HEK293 (cell line): Measurements from ENCODE around the gene DCC.

ENCODE experiments used
- CTCF ChIA-PET: fragments of 350-600 bp; formaldehyde crosslinking; extraction: SDS; loops from one replicate; lab custom pipeline; 2021; ENCODE audit warnings: antibody characterized with exemption; lab: Yijun Ruan, JAX
- POLR2A ChIA-PET: fragments of 300-600 bp; formaldehyde crosslinking; extraction: SDS; loops from one replicate; lab custom pipeline; 2020; ENCODE audit warnings: antibody characterized with exemption, inconsistent platforms; lab: Yijun Ruan, JAX
- H3K27ac ChIP-seq: fragments of 200-500 bp; sonication (Bioruptor generic); 2 replicates; pipeline ENCODE4 v1.5.1; 2014; ENCODE audit warnings: low read depth, low read length, control low read depth, inconsistent platforms; ENCODE audit errors: extremely low read depth
- H3K36me3 ChIP-seq, 2 experiments: fragments of 200-500 bp in 1 of 2; sonication (Bioruptor generic) in 1 of 2; 1 replicate in 1 of 2; 2 replicates in 1 of 2; pipeline ENCODE4 v1.5.1; 2014 to 2017; ENCODE audit warnings: inconsistent platforms in 2 of 2, low read length in 2 of 2; ENCODE audit not compliant: control insufficient read depth in 2 of 2, insufficient read depth in 1 of 2
- H3K4me1 ChIP-seq: fragments of 200-500 bp; sonication (Bioruptor generic); 2 replicates; pipeline ENCODE4 v1.5.1; 2014; ENCODE audit warnings: mild to moderate bottlenecking, low read length, inconsistent platforms; ENCODE audit not compliant: control insufficient read depth, insufficient read depth
- H3K4me3 ChIP-seq: 2 replicates; pipeline ENCODE4 v1.5.1; 2011; ENCODE audit warnings: low read depth, mild to moderate bottlenecking, control low read depth, low read length, moderate library complexity
- H3K9me3 ChIP-seq: fragments of 200-500 bp; sonication (Bioruptor generic); 2 replicates; pipeline ENCODE4 v1.5.1; 2014; ENCODE audit warnings: low read depth, low read length, inconsistent platforms; ENCODE audit not compliant: control insufficient read depth, insufficient read depth
- EGR2 ChIP-seq: fragments of 450-650 bp; formaldehyde crosslinking; IDR thresholded peaks from 2 replicates; pipeline ENCODE4 v1.5.1; 2016; ENCODE audit warnings: low read depth, missing biosample characterization, missing genetic modification characterization
- MEIS1 ChIP-seq: sonication (generic); formaldehyde crosslinking; IDR thresholded peaks from 2 replicates; pipeline ENCODE4 v1.8.1; 2022; ENCODE audit warnings: missing genetic modification reagents, mild to moderate bottlenecking, borderline replicate concordance
- SALL2 ChIP-seq: fragments of 450-650 bp; formaldehyde crosslinking; IDR thresholded peaks from 2 replicates; pipeline ENCODE4 v1.5.0; 2017; ENCODE audit warnings: missing biosample characterization, mild to moderate bottlenecking, missing genetic modification characterization, borderline replicate concordance
- SCRT1 ChIP-seq: fragments of 450-650 bp; formaldehyde crosslinking; IDR thresholded peaks from 2 replicates; pipeline ENCODE4 v1.5.1; 2016; ENCODE audit warnings: missing biosample characterization, missing genetic modification characterization, borderline replicate concordance
- SP2 ChIP-seq: fragments of 450-650 bp; formaldehyde crosslinking; IDR thresholded peaks from 2 replicates; pipeline ENCODE4 v1.5.1; 2016; ENCODE audit warnings: missing biosample characterization, missing genetic modification characterization
- ZBTB1 ChIP-seq: fragments of 450-650 bp; formaldehyde crosslinking; IDR thresholded peaks from 2 replicates; pipeline ENCODE4 v1.5.1; 2016; ENCODE audit warnings: missing biosample characterization, missing genetic modification characterization
- ZFP69B ChIP-seq: fragments of 450-650 bp; formaldehyde crosslinking; IDR thresholded peaks from 2 replicates; pipeline ENCODE4 v1.5.1; 2016; ENCODE audit warnings: missing biosample characterization, missing genetic modification characterization
- ZIC2 ChIP-seq: fragments of 450-650 bp; formaldehyde crosslinking; IDR thresholded peaks from 2 replicates; pipeline ENCODE4 v1.5.1; 2016; ENCODE audit warnings: missing biosample characterization, missing genetic modification characterization
- ZNF280C ChIP-seq: fragments of 450-650 bp; formaldehyde crosslinking; IDR thresholded peaks from 2 replicates; pipeline ENCODE4 v1.5.1; 2016; ENCODE audit warnings: missing biosample characterization, missing genetic modification characterization
- ZNF350 ChIP-seq: fragments of 450-650 bp; formaldehyde crosslinking; IDR thresholded peaks from 2 replicates; pipeline ENCODE4 v1.5.0; 2017; ENCODE audit warnings: missing biosample characterization, mild to moderate bottlenecking, missing genetic modification characterization
- ZNF449 ChIP-seq: fragments of 450-650 bp; formaldehyde crosslinking; IDR thresholded peaks from 2 replicates; pipeline ENCODE4 v1.5.1; 2017; ENCODE audit warnings: missing biosample characterization, mild to moderate bottlenecking, missing genetic modification characterization, moderate library complexity
- ZNF529 ChIP-seq: fragments of 450-650 bp; formaldehyde crosslinking; IDR thresholded peaks from 2 replicates; pipeline ENCODE4 v1.5.1; 2017; ENCODE audit warnings: missing genetic modification characterization, missing biosample characterization; ENCODE audit not compliant: insufficient replicate concordance
- ZNF549 ChIP-seq: fragments of 450-650 bp; IDR thresholded peaks from 2 replicates; pipeline ENCODE4 v1.5.1; 2018; ENCODE audit warnings: missing biosample characterization, missing genetic modification characterization, mild to moderate bottlenecking, inconsistent platforms, moderate library complexity
- ZNF561 ChIP-seq: fragments of 450-650 bp; IDR thresholded peaks from 2 replicates; pipeline ENCODE4 v1.5.1; 2018; ENCODE audit warnings: missing biosample characterization, missing genetic modification characterization, borderline replicate concordance
- ZNF585B ChIP-seq: fragments of 450-650 bp; formaldehyde crosslinking; IDR thresholded peaks from 2 replicates; pipeline ENCODE4 v1.5.1; 2016; ENCODE audit warnings: missing biosample characterization, missing genetic modification characterization
- ZNF664 ChIP-seq: fragments of 450-650 bp; formaldehyde crosslinking; IDR thresholded peaks from 2 replicates; pipeline ENCODE4 v1.5.1; 2016; ENCODE audit warnings: missing biosample characterization, missing genetic modification characterization
- ZNF704 ChIP-seq: fragments of 450-650 bp; formaldehyde crosslinking; IDR thresholded peaks from 2 replicates; pipeline ENCODE4 v1.5.1; 2016; ENCODE audit warnings: missing biosample characterization, missing genetic modification characterization
- ZNF768 ChIP-seq: fragments of 450-650 bp; formaldehyde crosslinking; IDR thresholded peaks from 2 replicates; pipeline ENCODE4 v1.5.1; 2018; ENCODE audit warnings: missing biosample characterization, mild to moderate bottlenecking, missing genetic modification characterization
- ZNF776 ChIP-seq: fragments of 450-650 bp; formaldehyde crosslinking; IDR thresholded peaks from 2 replicates; pipeline ENCODE4 v1.5.0; 2017; ENCODE audit warnings: missing biosample characterization, missing genetic modification characterization, borderline replicate concordance
- ZNF777 ChIP-seq: fragments of 450-650 bp; formaldehyde crosslinking; IDR thresholded peaks from 2 replicates; pipeline ENCODE4 v1.5.1; 2017; ENCODE audit warnings: missing biosample characterization, missing genetic modification characterization, borderline replicate concordance
- ZNF791 ChIP-seq: fragments of 450-650 bp; formaldehyde crosslinking; IDR thresholded peaks from 2 replicates; pipeline ENCODE4 v1.5.1; 2016; ENCODE audit warnings: missing biosample characterization, missing genetic modification characterization
- ZNF792 ChIP-seq: fragments of 450-650 bp; formaldehyde crosslinking; IDR thresholded peaks from 2 replicates; pipeline ENCODE4 v1.5.1; 2016; ENCODE audit warnings: missing biosample characterization, missing genetic modification characterization
- ZSCAN30 ChIP-seq: fragments of 450-650 bp; IDR thresholded peaks from 2 replicates; pipeline ENCODE4 v1.5.1; 2018; ENCODE audit warnings: missing biosample characterization, mild to moderate bottlenecking, missing genetic modification characterization, moderate library complexity
- TF ChIP-seq, protein P1 (sequence below): fragments of 450-650 bp; formaldehyde crosslinking; IDR thresholded peaks from 2 replicates; pipeline ENCODE4 v1.5.1; 2017; ENCODE audit warnings: missing biosample characterization, missing genetic modification characterization
- TF ChIP-seq, protein P2 (sequence below): fragments of 450-650 bp; formaldehyde crosslinking; IDR thresholded peaks from 2 replicates; pipeline ENCODE4 v1.5.0; 2017; ENCODE audit warnings: missing biosample characterization, missing genetic modification characterization, borderline replicate concordance

DCC gene

DNA sequence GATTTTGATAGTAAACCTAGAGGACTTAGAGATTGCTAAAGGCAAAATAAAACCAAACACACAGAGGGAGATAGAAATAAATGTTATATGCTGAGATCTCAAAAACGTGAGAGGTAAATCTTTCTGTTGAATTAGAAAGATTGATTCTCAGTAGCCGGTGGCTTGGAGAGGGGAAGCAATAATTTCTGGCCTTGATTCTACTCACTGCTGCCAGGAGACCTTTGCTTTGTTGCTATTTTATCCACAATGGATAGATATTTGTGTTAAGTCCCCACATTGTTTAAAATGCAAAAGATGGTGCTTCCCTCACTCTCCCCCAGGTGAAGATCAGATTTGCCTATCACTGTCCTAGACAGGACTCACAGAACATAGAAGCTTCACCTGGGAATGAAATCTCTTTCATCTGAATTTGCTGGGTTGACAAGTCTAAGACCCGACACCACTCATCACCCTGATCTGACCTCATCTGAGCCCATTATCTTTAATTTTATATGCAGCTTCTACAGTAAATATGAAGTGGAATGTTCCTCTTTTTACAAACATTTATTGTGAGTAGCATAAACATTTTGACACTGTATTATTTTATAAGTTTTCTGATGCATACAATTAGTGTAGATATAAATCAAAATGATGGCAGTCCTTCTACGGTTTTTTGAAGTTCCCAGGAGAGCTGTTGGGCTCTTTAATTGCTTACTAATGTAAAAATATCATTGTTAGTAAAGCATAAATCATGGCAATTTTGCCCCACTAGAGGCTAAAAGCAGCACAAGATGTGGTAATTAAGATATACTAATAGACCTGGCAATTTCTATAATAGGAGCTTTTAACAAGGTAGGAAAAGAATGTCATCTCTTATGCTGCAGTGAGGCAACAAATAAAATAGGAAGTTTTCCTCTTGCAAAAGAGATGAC is 149.7 kb downstream of the DCC start (continued):
- TF ChIP-seq ZNF704 (tag by site-specific recombination) (no peak), SALL2 (tag by site-specific recombination) (no peak)

GRCh38 chr18:52496426-52496825 is 156.4 kb downstream of the DCC start:
- Histone ChIP-seq H3K36me3 (no peaks in the 10 kb centered on the region), H3K9me3 (no peaks in the 10 kb centered on the region), H3K4me3 (no peak overlapping the region), H3K4me1 (no peaks in the 10 kb centered on the region), H3K27ac (no peak overlapping the region)
- CTCF ChIA-PET, result no interaction called here
- POLR2A ChIA-PET, result no interaction called here
- TF ChIP-seq ZNF768 (tag by site-specific recombination) (no peak), ZNF350 (tag by site-specific recombination) (no peak), ZNF777 (no peak), EGR2 (tag by site-specific recombination) (no peak), ZNF549 (tag by site-specific recombination) (no peak)
- TF ChIP-seq, protein P1, sequence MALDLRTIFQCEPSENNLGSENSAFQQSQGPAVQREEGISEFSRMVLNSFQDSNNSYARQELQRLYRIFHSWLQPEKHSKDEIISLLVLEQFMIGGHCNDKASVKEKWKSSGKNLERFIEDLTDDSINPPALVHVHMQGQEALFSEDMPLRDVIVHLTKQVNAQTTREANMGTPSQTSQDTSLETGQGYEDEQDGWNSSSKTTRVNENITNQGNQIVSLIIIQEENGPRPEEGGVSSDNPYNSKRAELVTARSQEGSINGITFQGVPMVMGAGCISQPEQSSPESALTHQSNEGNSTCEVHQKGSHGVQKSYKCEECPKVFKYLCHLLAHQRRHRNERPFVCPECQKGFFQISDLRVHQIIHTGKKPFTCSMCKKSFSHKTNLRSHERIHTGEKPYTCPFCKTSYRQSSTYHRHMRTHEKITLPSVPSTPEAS (tag by site-specific recombination), result no peak

- ChIA-PET CTCF (no interaction called here), POLR2A (no interaction called here)
- H3K4me1 ChIP-seq, result no peaks in the 10 kb centered on the region
- H3K36me3 ChIP-seq, result no peaks in the 10 kb centered on the region
- H3K4me3 ChIP-seq, result no peak overlapping the region
- H3K27ac ChIP-seq, result no peak overlapping the region
- H3K9me3 ChIP-seq, result no peaks in the 10 kb centered on the region
- TF ChIP-seq ZIC2 (no peak), ZNF561 (no peak), MEIS1 (CRISPR knock-in tag) (no peak), ZNF791 (tag by site-specific recombination) (no peak), ZFP69B (tag by site-specific recombination) (no peak), ZNF664 (tag by site-specific recombination) (no peak), ZNF585B (no peak), ZSCAN30 (tag by site-specific recombination) (no peak), ZNF280C (tag by site-specific recombination) (no peak), ZNF776 (no peak), SCRT1 (tag by site-specific recombination) (no peak), SP2 (tag by site-specific recombination) (no peak), ZNF792 (tag by site-specific recombination) (no peak), ZBTB1 (tag by site-specific recombination) (no peak), ZNF529 (tag by site-specific recombination) (no peak), ZNF449 (tag by site-specific recombination) (no peak)
- TF ChIP-seq, protein P2, sequence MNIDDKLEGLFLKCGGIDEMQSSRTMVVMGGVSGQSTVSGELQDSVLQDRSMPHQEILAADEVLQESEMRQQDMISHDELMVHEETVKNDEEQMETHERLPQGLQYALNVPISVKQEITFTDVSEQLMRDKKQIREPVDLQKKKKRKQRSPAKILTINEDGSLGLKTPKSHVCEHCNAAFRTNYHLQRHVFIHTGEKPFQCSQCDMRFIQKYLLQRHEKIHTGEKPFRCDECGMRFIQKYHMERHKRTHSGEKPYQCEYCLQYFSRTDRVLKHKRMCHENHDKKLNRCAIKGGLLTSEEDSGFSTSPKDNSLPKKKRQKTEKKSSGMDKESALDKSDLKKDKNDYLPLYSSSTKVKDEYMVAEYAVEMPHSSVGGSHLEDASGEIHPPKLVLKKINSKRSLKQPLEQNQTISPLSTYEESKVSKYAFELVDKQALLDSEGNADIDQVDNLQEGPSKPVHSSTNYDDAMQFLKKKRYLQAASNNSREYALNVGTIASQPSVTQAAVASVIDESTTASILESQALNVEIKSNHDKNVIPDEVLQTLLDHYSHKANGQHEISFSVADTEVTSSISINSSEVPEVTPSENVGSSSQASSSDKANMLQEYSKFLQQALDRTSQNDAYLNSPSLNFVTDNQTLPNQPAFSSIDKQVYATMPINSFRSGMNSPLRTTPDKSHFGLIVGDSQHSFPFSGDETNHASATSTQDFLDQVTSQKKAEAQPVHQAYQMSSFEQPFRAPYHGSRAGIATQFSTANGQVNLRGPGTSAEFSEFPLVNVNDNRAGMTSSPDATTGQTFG (tag by site-specific recombination), result no peak
These were observed 159.0 kb downstream of the DCC start for GRCh38 chr18:52499016-52499415.
